Measurements from ENCODE around the gene CD2AP.

GRCh38 chr6:47579040-47579439 is 101.5 kb downstream of the CD2AP start:
- TF ChIP-seq EZH2 (IDR thresholded peaks at IDR 0.05; ENCODE audit: insufficient read depth, poor library complexity, severe bottlenecking) (no peak), EZH2phosphoT487 (IDR thresholded peaks at IDR 0.05; ENCODE audit: insufficient read depth, low read depth) (no peak)
